A172 (cell line): ENCODE measurements around the gene PCDHGA8. TPM values are rescaled to one million over a fixed set of nuclear protein-coding genes. Genes with fewer than 3 reads are reported as not detected.
A peak's percentile ranks its signal among the peaks of the same experiment; 100 is the strongest.
"Not testable (repeated sequence)": the region's sequence is repeated elsewhere in the genome, so short reads cannot be mapped to it uniquely, and the experiment has no call there.

Experiments
- DNase-seq: peaks from one replicate; pipeline ENCODE4 v3.0.0-alpha.2; 2015; ENCODE audit warnings: low spot score
- total RNA-seq: library from RNA; depleted of rRNA; stranded (reverse); fragments of >200 nt; shearing (Covaris generic); gene quantifications from 2 replicates; pipeline ENCODE4 v1.2.3, GENCODE V29; 2014

Gene PCDHGA8
- total RNA-seq, 1 experiment from 2014 or later: 0.05 TPM

DNA sequence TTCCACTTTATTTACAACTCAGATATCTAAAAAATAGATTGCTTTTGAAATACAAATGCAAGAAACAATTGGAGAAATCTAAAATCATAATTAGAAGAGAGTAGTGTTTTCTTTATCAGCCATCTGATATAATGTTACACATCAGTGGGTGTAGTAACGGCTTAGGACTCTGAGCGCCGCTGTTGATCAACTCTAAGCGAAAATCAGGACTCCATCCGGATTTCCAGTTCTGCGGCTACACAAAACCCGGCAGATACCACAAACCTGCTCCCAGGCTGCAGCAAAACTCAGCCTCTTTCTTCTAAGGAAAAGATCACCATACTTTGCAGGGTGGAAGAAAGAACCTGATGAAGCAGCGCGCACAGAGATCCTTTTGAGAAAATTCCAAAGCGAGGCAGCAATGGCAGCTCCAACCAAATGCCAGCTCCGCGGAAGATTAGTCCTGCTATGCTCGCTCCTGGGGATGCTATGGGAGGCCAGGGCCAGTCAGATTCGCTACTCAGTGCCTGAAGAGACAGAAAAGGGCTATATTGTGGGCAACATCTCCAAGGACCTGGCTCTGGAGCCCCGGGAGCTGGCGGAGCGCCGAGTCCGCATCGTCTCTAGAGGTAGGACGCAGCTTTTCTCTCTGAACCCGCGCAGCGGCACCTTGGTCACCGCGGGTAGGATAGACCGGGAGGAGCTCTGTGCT lies 10.3 kb downstream of the PCDHGA8 start, which contains the start of gene PCDHGA9:
PCDHGA9 (plus strand) TSS at position 226 of the 691 bp plus-strand sequence; CDS start at position 401, 175 bp downstream.
- peak; percentile 42 for DNase-seq

DNA sequence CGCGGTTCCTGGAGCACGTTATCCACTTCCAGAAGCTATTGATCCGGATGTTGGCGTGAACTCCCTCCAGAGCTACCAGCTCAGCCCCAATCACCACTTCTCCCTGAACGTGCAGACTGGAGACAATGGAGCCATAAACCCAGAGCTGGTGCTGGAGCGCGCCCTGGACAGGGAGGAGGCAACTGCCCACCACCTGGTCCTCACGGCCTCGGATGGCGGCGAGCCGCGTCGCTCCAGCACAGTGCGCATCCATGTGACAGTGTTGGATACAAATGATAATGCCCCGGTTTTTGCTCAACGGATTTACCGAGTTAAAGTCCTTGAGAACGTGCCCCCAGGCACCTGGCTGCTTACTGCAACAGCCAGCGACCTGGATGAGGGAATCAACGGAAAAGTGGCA lies 11.0 kb downstream of the PCDHGA8 start:
- DNase-seq: no peak

DNA sequence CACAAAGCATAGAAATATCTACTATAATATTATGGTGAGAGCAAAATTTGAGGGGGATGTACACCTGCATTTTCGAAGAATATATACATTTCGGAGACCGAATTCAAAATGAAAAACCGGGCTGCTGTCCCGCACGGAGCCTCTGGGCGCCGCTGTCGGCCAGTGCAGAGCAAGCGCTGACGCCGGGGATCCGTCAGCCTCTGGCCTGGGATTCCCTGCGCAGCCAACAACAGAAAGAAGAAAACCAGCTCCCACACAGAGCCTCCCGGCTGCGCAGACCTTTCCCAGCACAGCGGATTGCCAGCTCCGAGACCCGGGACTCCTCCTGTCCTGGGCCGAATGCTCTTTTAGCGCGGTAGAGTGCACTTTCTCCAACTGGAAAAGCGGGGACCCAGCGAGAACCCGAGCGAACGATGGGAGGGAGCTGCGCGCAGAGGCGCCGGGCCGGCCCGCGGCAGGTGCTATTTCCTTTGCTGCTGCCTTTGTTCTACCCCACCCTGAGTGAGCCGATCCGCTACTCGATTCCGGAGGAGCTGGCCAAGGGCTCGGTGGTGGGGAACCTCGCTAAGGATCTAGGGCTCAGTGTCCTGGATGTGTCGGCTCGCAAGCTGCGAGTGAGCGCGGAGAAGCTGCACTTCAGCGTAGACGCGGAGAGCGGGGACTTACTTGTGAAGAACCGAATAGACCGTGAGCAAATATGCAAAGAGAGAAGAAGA lies 15.5 kb downstream of the PCDHGA8 start, which contains the start of gene PCDHGB6:
PCDHGB6 (plus strand) TSS at position 232 of the 716 bp plus-strand sequence; CDS start at position 414, 182 bp downstream.
- DNase-seq: not testable (repeated sequence)

DNA sequence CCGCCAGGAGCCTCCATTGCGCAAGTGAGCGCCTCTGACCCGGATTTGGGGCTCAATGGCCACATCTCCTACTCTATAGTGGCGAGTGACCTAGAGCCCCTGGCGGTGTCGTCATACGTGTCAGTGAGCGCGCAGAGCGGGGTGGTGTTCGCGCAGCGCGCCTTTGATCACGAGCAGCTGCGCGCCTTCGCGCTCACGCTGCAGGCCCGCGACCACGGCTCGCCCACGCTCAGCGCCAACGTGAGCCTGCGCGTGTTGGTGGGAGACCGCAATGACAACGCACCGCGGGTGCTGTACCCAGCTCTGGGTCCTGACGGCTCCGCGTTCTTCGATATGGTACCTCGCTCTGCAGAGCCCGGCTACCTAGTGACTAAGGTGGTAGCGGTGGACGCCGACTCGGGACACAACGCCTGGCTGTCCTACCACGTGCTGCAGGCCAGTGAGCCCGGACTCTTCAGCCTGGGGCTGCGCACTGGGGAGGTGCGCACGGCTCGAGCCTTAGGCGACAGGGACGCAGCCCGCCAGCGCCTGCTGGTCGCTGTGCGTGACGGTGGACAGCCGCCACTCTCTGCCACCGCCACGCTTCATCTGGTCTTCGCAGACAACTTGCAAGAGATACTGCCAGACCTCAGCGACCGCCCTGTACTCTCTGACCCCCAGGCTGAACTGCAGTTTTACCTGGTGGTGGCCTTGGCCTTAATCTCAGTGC lies 17.3 kb downstream of the PCDHGA8 start:
- no peak for DNase-seq

DNA sequence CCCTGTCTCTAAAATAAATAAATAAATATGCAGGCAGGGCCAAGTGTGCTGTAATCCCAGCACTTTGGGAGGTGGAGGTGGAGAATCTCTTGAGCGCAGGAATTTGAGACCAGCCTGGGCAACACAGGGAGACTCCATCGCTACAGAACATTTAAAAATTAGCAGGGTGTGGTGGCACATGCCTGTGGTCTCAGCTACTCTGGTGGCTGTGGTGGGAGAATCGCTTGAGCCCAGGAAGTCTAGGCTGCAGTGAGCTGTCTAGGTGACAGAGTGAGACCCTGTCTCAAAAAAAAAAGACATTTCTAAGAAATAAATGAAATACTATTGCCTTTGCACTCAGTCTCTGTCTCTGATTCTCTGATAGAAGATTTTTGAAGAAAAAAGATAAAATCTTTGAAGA lies 19.1 kb downstream of the PCDHGA8 start:
- no peak for DNase-seq

DNA sequence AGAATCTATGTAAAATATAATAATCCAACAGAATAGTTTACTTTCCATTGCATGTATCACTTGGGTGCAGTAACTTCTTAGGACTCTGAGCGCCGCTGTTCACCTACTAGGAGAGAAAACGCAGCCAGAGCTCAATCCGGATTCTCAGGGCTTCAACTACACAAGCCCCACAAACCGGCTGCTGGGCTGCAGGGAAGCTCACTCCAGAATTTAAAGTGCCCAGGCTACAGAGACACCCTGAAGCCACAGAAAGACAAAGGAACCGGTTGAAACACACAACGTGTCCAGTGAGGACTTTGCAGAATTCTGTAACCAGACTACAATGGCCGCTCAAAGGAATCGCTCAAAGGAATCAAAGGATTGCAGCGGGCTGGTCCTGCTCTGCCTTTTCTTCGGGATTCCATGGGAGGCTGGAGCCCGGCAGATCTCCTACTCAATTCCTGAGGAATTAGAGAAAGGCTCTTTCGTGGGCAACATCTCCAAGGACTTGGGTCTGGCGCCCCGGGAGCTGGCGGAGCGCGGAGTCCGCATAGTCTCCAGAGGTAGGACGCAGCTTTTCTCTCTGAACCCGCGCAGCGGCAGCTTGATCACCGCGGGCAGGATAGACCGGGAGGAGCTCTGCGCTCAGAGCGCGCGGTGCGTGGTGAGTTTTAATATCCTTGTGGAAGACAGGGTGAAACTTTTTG lies 20.6 kb downstream of the PCDHGA8 start, which contains the start of gene PCDHGA10:
PCDHGA10 (plus strand) TSS at position 134 of the 686 bp plus-strand sequence; CDS start at position 323, 189 bp downstream.
- DNase-seq: peak; percentile 65

DNA sequence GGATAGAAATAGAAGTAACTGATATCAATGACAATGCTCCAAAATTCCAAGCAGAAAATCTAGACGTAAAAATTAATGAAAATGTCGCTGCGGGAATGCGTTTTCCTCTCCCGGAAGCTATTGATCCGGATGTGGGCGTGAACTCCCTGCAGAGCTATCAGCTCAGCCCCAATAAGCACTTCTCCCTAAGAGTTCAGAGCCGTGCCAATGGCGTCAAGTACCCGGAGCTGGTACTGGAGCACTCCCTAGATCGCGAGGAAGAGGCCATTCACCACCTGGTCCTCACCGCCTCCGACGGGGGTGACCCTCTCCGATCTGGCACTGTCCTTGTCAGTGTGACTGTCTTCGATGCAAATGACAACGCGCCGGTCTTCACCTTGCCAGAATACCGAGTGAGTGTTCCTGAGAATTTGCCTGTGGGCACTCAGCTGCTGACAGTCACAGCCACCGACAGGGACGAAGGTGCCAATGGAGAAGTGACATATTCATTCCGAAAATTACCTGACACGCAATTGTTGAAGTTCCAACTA lies 21.2 kb downstream of the PCDHGA8 start:
- no peak for DNase-seq

DNA sequence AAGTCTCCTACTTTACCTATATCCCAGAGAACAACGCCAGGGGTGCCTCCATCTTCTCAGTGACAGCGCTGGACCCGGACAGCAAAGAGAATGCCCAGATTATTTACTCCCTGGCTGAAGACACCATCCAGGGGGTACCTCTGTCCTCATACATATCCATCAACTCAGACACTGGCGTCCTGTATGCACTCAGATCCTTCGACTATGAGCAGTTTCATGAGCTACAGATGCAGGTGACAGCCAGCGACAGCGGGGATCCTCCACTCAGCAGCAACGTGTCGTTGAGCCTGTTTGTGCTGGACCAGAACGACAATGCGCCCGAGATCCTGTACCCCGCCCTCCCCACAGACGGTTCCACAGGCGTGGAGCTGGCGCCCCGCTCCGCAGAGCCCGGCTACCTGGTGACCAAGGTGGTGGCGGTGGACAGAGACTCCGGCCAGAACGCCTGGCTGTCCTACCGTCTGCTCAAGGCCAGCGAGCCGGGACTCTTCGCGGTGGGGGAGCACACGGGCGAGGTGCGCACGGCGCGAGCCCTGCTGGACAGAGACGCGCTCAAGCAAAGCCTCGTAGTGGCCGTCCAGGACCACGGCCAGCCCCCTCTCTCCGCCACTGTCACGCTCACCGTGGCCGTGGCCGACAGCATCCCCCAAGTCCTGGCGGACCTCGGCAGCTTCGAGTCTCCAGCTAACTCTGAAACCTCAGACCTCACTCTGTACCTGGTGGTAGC lies 22.3 kb downstream of the PCDHGA8 start:
- DNase-seq: not testable (repeated sequence)

DNA sequence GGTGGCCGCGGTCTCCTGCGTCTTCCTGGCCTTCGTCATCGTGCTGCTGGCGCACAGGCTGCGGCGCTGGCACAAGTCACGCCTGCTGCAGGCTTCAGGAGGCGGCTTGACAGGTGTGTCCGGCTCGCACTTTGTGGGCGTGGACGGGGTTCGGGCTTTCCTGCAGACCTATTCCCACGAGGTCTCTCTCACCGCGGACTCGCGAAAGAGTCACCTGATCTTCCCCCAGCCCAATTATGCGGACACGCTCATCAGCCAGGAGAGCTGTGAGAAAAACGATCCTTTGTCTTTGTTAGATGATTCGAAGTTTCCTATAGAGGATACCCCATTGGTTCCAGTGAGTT lies 22.8 kb downstream of the PCDHGA8 start:
- DNase-seq: not testable (repeated sequence)

DNA sequence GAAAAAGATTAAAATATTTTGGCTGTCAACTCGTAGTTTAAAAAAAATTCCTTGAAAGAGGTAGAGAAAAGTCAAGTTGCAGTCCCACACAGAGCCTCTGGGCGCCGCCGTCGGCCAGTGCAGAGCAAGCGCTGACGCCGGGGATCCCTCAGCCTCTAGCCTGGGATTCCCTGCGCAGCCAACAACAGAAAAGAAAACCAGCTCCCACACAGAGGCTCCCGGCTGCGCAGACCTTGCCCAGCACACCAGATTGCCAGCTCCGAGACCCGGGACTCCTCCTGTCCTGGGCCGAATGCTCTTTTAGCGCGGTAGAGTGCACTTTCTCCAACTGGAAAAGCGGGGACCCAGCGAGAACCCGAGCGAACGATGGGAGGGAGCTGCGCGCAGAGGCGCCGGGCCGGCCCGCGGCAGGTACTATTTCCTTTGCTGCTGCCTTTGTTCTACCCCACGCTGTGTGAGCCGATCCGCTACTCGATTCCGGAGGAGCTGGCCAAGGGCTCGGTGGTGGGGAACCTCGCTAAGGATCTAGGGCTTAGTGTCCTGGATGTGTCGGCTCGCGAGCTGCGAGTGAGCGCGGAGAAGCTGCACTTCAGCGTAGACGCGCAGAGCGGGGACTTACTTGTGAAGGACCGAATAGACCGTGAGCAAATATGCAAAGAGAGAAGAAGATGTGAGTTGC lies 25.2 kb downstream of the PCDHGA8 start, which contains the start of gene PCDHGB7:
PCDHGB7 (plus strand) TSS at position 184 of the 679 bp plus-strand sequence; CDS start at position 367, 183 bp downstream.
- DNase-seq: peak; percentile 72

DNA sequence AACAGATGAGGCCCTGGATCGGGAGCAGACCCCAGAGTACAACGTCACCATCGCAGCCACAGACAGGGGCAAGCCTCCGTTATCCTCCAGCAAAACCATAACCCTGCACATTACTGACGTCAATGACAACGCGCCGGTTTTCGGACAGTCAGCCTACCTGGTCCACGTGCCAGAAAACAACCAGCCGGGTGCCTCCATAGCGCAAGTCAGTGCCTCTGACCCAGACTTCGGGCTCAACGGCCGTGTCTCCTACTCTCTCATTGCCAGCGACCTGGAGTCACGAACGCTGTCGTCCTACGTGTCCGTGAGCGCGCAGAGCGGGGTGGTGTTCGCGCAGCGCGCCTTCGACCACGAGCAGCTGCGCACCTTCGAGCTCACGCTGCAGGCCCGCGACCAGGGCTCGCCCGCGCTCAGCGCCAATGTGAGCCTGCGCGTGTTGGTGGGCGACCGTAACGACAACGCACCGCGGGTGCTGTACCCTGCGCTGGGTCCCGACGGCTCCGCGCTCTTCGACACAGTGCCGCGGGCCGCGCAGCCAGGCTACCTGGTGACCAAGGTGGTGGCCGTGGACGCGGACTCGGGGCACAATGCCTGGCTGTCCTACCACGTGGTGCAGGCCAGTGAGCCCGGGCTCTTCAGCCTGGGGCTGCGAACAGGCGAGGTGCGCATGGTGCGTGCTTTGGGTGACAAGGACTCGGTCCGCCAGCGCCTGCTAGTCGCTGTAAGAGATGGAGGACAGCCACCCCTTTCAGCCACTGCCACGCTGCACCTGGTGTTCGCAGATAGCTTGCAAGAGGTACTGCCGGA lies 26.8 kb downstream of the PCDHGA8 start:
- no peak for DNase-seq

DNA sequence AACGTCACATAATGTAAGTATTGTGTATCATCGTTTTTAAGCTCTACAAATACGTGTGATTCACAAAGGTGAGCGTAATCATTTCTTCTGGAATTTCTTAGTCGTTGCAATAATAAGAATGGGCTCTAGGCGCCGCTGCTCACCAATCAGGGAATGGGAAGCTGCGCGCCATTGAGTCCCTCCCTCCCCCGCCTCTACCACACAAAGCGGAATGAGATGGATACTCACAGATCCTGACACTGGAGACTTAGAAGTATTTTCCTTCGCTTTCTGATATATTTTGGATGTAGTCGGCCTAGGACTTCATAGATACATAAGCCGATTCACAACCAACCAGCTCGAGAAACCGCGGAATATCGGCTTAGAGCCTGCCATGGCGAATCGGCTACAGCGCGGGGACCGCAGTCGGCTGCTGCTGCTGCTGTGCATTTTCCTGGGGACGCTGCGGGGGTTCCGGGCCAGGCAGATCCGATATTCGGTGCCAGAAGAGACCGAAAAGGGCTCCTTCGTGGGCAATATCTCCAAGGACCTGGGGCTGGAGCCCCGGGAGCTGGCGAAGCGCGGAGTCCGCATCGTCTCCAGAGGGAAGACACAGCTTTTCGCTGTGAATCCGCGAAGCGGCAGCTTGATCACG lies 28.5 kb downstream of the PCDHGA8 start, which contains the start of gene PCDHGA11:
PCDHGA11 (plus strand) TSS at position 197 of the 634 bp plus-strand sequence; CDS start at position 374, 177 bp downstream.
- DNase-seq: no peak

DNA sequence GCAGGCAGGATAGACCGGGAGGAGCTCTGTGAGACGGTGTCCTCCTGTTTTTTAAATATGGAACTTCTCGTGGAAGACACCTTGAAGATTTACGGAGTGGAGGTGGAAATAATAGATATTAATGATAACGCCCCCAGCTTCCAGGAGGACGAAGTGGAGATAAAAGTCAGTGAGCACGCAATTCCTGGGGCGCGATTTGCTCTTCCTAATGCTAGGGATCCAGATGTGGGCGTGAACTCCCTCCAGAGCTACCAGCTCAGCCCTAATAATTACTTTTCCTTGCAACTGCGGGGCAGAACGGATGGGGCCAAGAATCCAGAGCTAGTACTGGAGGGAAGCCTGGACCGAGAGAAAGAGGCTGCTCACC lies 29.0 kb downstream of the PCDHGA8 start:
- no peak for DNase-seq

DNA sequence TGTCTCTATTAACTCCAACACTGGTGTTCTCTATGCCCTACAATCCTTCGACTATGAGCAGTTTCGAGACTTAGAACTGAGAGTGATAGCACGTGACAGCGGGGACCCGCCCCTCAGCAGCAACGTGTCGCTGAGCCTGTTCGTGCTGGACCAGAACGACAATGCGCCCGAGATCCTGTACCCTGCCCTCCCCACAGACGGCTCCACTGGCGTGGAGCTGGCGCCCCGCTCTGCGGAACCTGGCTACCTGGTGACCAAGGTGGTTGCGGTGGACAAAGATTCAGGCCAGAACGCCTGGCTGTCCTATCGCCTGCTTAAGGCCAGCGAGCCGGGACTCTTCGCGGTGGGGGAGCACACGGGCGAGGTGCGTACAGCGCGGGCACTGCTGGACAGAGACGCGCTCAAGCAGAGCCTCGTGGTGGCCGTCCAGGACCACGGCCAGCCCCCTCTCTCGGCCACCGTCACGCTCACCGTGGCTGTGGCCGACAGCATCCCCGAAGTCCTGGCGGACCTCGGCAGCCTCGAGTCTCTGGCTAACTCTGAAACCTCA lies 30.4 kb downstream of the PCDHGA8 start:
- DNase-seq: no peak

DNA sequence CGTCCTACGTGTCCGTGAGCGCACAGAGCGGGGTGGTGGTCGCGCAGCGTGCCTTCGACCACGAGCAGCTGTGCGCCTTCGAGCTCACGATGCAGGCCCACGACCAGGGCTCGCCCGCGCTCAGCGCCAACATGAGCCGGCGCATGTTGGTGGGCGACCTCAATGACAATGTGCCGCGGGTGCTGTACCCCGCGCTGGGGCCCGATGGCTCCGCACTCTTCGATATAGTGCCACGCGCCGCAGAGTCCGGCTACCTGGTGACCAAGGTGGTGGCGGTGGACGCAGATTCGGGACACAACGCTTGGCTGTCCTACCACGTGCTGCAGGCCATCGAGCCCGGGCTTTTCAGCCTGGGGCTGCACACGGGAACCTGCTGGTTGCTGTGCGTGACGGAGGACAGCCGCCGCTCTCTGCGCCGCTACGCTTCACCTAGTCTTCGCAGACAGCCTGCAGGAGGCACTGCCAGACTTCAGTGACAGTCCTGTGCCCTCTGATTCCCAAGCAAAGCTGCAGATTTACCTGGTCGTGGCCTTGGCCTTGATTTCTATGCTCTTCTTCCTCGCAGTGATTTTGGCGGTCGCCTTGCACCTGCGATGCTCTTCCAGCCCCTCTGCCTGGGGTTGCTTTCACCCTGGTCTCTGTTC lies 35.5 kb downstream of the PCDHGA8 start:
- DNase-seq: no peak

DNA sequence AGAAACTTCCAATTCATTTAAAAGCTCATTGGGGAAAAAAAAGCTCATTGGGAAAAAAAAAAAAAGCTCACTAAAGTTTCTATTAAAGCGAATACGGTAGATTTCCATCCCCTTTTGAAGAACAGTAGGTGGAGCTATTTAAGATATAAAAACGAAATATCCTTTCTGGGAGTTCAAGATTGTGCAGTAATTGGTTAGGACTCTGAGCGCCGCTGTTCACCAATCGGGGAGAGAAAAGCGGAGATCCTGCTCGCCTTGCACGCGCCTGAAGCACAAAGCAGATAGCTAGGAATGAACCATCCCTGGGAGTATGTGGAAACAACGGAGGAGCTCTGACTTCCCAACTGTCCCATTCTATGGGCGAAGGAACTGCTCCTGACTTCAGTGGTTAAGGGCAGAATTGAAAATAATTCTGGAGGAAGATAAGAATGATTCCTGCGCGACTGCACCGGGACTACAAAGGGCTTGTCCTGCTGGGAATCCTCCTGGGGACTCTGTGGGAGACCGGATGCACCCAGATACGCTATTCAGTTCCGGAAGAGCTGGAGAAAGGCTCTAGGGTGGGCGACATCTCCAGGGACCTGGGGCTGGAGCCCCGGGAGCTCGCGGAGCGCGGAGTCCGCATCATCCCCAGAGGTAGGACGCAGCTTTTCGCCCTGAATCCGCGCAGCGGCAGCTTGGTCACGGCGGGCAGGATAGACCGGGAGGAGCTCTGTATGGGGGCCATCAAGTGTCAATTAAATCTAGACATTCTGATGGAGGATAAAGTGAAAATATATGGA lies 38.1 kb downstream of the PCDHGA8 start, which contains the start of gene PCDHGA12:
PCDHGA12 (plus strand) TSS at position 176 of the 782 bp plus-strand sequence; CDS start at position 429, 253 bp downstream.
- peak; percentile 6 for DNase-seq

DNA sequence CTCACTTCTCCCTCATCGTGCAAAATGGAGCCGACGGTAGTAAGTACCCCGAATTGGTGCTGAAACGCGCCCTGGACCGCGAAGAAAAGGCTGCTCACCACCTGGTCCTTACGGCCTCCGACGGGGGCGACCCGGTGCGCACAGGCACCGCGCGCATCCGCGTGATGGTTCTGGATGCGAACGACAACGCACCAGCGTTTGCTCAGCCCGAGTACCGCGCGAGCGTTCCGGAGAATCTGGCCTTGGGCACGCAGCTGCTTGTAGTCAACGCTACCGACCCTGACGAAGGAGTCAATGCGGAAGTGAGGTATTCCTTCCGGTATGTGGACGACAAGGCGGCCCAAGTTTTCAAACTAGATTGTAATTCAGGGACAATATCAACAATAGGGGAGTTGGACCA lies 38.9 kb downstream of the PCDHGA8 start:
- no peak for DNase-seq
